HG03045 (cell line): ENCODE results near the gene OPCML.

Source experiments
- ATAC-seq: cut with Tn5 transposase; IDR thresholded peaks from one replicate; pipeline ENCODE4 v1.9.1; 2021; ENCODE audit warnings: mild to moderate bottlenecking, moderate library complexity; ENCODE audit not compliant: unreplicated experiment

OPCML gene

DNA sequence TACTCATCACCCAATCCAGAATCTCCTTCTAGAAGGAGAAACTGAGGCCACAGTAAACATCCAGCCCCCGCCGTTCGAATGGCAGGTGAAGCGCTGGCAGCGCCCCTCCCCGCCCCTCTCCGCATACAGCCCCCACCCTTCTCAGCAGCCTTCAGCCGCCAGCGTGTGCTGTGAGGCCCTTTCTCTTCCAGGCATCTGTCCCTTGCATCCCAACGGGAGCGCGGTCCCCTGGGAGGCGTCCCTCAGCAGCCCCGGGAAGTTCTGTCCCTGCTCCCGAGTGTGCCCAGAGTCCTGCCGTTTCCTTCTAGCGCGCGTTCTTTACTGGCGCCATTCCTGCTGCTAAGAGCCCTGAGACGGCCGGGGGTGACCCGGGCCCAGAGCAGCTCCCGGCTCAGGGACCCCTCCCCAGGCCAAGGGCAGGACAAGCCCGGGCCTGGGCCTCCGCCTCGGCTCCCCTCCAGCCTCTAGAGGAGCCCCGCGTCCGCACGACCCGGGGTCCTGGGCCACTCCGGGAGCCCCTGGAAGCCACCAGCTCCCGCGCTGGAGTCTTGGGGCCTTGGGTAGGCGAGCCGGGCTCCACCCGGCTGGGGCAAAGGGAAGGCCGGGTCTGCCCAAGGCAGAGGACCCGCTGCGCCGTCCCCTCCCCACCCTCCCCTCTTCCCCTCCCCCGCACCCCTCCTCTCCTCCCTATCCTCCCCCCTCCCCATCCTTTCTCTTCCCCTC, 450.4 kb downstream of the OPCML start:
- ATAC-seq: no peak

GRCh38 chr11:133081020-133081419, 451.3 kb downstream of the OPCML start:
- no peak for ATAC-seq

DNA sequence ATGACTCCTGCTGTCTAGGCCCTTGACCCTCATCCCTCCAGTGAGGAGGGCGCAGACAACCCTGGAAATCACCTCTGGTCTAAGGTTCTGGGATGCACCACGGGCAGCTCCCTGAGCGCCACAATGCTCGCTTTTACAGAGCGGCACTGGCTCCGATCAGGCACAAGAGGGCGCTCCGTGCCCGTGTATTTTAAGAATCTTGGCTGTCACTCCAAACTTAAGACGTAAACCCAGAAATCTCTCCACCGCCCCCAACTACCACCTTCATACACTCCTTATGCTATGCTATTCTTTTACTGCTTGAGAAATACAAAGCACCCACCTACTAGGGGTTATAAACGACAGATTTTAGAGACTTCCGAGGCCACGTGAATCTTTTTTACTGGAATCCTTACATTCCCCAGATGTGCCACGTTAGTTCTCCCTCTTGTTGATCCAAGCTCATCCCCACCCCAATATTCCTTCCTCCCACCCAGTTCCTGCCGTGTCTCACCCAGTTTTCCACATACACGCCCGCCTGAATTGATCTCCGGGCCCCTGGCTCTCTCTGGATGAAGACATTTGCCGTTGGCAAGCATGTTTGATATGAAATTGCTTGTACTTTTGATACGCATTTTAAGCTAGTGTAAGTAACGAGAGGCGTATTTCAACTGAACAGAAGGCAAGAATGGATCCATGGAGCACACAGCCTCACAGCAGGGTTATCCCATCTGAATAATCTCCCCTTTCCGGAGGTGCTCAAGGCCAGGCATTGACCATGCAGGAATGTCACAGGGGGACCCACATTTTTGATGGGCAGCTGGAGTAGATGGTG, 453.5 kb downstream of the OPCML start:
- ATAC-seq: no peak

- no peak for ATAC-seq
Measured at GRCh38 chr11:133078012-133078411, 454.3 kb downstream of the OPCML start.

- ATAC-seq: no peak
Measured at GRCh38 chr11:133075351-133075750, 456.9 kb downstream of the OPCML start.

- ATAC-seq: no peak
Measured at GRCh38 chr11:133072858-133073582, 459.3 kb downstream of the OPCML start.

- ATAC-seq: no peak
Measured at GRCh38 chr11:133072378-133072777, 459.9 kb downstream of the OPCML start.

DNA sequence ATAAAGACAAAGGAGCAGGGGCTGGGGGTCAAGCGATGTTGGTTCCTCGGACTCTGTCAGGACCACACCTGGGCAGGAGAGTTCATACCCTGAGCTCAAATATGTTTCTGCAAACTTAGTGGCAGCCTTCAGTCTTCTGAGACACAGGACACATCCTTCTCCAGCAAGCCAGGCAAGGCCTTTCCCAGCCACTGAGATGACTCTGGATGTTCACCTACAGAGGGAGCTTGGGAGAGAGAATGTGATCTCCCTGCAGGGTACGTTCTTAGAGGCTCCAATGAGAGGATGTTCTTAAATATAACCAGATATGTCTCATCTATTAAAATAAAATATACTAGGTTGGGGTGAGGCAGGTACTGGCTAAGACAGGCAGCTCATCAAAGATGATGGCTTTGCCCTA, 461.5 kb downstream of the OPCML start:
- no peak for ATAC-seq

DNA sequence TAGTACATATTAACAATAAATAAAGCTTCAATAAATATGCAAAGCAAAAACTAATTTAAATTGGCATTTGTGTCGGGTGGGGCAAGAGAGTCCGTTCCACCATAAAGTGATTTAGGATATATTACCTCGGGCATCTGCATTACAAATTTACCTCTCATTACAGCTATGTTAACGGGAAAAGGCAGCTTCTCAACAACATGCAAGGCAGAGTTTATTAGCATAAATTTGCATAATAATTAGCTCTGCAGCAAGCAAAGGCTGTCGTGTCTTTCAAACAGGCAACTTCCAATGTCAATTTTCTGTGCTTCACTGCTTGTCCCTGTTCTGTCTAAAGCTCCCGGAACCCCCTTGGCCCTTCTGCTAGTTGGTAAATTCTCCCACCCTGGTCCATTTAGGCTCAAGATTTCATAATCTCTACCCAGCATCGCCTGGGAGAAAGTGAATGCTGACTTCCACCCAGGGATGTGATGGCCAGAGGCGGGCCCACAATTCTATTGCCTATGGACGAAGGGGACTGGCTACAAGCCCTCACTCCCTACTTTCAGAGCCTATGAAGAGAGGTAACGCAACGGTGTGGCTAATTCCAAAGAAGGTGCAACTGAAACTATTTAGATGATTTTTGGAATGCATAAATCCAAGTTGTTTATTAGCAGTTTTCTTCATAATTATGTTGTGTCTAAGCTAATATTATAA, 462.1 kb downstream of the OPCML start:
- no peak for ATAC-seq

DNA sequence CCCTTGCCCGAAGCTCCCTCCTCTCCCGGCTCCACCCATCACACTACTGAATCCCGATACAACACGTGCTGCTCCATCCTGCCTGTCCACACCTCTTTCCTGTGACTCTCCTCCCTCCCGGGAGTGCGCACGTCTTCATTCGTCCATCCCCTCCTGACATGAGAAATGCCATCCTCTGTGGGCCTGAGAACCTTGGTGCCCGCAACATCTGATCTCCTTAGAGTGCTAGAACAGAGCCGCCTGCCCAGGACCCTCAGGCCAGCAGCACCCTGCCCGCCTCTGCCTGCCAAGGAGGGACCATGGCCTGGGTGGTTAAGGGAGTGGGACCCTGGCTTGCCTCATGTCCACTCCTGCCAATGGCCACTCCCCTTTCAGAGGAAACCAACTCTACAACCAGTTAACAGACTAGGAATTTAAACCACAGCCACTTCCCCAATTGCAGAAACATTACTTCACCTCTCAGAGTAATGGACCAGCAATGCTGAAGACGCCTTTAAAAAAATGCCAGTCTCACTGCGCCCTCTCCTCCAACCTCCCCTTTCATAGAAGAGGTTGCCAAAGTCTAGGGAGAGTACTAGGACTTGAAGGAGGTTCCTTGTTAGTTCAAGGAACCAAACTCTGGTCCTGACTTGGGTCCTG, 466.3 kb downstream of the OPCML start:
- no peak for ATAC-seq

- no peak for ATAC-seq
Measured at GRCh38 chr11:133064961-133065360, 467.3 kb downstream of the OPCML start.

GRCh38 chr11:133064152-133064877, 468.0 kb downstream of the OPCML start:
- no peak for ATAC-seq

DNA sequence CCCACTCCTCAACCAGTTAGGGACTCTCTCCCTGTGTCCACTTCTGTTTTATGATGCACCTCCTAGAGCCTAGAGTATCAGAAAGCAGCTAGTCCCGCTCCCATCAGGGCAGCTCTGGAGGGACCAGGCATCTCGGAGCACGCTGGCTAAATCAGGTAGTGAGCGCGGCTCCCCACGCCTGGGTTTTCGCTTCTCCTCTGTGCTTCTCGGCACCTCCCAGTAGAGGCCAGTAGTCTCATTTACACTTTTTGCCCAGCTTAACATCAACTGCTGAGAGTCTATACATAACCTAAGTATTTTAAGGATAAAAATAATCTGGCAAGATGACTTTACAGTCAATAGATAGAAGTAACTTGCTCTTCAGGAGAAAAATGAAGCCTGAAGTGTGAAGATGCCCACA, 473.8 kb downstream of the OPCML start:
- ATAC-seq: no peak

DNA sequence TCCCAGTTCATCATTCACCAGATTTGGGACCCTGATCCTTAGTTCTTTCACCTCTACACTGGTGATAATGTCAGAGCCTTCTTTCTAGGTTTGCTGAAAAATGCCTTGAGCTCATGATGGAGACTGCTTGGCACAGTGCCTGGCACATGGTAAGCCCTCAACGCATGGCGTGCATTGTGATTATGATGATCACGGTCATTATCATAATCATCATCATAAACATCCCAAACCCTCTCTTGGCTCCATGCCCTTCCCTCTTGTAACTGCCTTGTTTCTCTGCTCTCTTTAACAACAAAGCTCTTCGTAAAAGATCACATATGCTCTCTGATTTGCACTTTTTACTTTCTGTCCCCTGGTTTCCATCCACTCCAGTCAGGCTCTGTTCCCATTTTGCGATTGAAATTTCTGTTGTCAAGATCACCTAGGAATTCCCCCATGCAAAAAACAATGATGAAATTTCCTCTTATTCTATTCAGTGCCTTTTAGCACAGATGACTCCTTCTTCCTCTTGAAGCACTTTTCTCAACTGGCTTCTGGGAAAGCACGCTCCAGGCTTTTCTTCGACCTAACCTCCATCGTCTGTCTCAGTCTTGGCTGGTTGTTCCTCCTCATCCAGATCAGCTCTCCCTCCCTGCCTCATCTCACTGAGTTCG, 479.1 kb downstream of the OPCML start:
- ATAC-seq: no peak

DNA sequence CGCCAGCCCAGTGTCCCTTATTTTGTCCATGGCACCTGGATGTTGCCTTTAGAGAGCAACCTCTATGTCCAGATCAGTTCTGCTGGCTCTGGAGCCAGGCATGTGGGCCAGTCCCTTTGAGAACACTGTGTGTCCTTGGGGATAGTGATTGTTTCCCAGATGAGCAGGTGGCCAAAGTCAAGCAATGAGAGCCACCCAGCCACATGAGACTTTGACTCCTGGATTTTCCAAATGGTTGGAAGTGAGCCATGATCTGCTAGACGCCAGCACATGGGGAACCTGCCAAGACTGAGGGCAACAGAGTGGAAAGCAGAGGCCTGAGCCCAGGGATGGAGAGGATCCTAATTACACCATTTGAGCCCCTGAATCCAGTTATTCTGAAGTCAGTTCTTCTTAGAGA, 479.8 kb downstream of the OPCML start:
- ATAC-seq: no peak

DNA sequence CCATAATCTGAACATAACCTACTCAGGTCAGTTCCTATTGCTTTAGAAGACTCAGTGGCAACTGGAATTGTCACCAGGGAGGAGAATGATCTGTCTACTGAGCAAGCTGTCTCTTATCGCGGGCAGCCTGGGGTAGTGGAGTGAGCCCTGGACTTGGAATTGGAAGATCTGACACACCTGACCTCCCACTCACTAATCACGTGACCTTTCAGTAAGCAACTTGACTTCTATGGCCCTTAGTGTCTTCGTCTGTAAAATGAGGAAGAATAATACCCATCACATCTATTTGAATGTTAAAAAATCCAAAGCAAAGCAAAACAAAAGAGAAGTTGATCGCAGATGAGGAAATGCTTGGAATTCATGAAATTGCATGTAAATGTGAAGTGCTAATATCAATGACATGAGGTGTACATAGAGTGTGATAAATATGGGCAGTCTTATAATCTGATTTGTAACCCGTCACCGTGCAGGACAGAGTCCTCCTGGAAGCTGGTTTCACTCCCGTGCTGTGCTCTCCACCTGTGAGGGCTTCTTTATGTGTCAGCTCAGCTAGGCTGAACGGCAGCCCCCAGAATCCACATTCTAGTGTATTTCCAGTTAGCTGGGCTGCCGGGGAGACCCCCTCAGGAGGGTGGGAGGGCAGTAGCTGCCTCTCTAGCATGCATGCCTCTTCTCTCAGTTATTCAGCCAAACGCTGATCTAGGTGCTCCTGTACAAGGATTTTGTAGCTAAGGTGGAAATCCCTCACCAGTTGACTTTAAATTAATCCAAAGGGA, 482.9 kb downstream of the OPCML start:
- ATAC-seq: no peak

DNA sequence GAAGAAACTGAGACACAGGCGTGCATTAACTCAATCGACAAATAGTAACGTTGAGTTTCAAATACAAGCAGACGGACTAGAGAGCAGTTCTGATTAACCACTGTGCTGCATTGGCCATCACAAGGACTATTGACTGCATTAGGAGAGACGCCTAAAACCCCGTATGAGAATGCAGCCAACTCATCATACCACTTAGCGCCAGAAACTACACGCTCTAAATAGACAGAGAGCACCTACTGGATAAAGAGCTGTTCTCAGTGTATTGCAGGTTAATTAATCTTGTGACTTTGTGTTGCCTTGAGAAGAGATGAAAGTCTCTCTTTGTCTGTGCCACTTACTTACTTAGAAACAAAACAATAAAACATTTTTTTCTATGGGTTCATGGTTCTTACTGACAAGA, 484.0 kb downstream of the OPCML start:
- no peak for ATAC-seq

DNA sequence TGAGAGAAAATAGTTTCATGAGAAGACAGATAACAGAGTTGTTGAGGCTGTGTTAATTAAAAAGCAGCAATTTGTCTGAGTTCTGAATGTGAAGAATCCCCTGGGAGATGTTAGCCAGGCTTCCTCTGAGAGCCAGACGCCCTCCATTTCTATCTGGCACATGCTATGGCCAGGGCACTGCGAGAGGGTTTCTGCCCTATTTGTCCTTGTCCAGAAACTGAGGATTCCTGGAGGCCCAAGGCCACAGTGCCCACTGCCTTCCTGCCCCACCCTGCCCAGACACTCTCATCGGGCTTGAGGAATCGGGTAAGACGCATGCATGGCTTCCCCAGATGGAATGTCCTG, 484.6 kb downstream of the OPCML start:
- no peak for ATAC-seq
